ENCODE results near the gene GSC2.

Gene GSC2

DNA sequence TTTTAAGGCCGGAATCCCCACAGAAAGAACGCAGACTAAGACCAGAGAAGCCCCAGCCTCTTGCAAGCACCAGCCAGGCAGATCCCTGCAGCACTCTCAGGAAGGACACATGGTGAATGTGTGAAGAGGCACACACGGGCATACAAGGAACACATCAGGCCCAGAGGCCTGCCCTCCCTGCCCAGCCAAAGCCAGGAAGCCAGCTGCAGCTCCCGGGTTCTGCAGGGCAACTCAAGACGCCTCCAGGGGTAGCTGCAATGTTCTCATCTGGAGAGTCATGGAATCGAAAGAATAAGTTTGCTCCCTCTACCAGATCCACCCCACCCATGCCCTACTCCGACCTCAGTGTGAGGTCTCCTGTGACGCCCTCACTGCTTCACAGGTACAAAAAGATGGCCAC, 30.1 kb downstream of the GSC2 start:
- DNase-seq (ENCODE audit: low spot score), result no peak

DNA sequence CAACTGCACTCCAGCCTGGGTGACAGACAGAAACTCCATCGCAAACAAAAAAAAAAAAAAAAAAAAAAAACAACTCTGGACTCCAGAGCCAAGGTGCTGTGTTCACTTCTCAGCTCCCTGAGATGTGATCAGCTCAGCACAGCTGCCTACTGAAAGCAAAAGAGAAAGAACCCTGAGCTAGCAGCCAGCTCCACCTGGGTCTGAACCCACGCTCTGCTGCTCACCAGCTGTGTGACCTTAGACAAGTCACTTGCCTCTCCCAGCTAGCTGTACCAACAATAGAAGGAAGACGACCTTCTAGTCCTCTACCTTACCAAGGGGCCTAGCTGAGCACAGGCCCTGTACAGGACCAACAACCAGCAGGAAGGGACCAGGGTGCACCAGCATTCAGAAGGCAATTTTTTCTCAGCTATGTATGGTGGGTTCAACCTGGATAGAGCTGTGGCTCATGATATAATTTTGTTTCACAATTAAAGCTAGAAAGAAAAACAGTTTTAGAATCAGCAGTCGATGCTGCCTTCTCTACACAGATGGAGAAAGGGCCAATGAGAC, 31.7 kb downstream of the GSC2 start:
- DNase-seq (ENCODE audit: low spot score), result peak; percentile 93

DNA sequence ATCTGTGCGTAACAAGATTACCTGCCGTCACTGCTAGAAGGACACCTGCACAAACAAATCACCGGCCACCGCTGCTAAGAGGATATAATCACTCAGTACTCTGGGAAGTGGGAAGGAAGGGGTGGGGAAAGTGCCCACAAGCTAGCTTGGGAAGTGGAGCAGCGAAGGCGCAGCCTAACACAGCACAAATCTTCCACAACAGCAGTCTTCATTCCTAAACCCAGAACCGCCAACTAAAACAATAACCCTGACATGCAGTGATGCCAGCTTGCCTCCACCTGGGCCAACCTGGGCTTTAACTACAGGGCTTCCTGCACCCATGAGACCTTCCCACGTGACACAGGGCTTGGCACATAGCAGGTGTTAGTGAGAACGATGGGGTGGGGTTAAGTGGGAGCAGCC, 33.0 kb downstream of the GSC2 start:
- no peak for DNase-seq (ENCODE audit: low spot score)

DNA sequence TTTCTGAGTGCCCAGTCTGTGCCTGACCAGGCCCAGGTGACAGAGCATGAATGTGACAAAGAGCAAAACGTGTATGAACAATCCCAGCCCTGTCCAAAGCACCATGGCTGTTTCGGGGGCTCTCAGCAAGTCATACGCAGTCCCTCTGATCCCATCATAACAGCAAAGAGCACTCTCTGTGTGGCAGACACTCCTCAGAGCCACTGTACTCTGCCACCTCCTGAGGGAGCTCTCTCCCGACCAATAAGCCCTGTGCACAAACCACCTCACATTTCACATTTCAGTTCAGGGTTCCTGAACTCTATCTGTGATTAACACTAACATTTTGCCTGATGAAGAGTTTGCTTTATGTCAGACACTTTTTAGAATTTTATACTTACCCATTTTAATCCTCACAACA, 34.5 kb downstream of the GSC2 start:
- DNase-seq (ENCODE audit: low spot score), result peak; percentile 60

DNA sequence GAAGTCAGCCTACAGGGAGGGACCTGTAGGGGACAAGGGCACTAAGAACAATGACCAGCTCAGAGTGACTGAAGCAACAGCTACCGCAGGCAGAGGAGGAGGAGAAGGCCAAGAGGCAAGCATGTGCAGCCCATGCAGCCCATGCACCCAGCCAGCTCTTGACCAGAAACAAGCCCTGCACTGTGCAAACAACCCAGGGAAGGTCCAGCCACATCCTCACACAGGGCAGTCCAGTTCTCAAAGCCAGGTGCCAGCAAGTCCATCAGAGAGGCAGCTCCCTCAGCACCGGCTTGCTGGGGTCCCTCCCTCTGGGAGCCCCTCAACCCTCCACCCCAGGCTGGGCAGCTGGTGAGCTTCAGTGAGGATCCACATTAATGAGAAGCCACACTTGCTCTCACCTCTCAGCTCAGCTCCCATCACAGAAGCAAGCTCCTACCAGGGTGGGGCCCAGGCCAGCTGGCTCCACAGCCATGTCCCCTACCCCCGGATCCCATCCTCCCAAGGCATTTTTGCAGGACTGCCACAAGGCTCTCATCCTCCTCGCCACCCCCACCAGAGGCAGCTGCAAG, 35.0 kb downstream of the GSC2 start:
- DNase-seq (ENCODE audit: low spot score), result no peak

DNA sequence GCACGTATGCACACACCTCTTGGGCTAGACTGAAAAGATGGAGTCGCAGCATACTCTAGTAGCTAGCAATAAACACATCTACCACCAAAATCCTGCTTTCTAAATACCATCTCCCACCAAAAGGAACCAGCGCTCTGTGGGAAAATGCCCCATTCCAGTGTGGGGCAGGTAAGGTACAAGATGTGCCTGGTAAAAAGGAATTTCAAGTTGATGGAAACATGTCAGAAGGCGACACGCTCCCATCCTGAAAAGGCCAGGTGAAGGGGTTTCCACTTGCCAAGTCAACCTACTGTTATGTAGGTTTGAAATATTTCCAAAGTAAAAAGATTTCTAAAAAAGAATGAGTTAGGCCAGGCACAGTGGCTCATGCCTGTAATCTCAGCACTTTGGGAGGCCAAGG, 36.7 kb downstream of the GSC2 start:
- DNase-seq (ENCODE audit: low spot score), result no peak

DNA sequence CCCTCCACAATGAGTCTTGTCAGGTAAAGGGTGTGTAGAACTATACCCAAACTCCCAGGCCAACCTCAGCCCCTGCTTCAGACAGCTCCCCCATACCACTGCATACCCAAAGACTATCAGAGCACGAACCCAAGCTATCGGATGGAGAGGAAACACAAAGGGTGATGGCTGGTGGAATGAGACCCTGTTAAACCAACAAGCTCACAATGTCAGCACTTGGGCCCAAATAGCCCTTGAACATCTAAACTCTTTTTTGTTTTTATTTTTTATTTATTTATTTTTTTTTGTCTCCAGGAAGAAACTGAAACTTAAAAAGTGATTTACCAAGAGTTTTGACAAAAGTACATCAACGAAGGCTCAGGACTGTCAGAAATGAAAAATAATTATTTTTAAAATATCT, 38.5 kb downstream of the GSC2 start:
- no peak for DNase-seq (ENCODE audit: low spot score)

DNA sequence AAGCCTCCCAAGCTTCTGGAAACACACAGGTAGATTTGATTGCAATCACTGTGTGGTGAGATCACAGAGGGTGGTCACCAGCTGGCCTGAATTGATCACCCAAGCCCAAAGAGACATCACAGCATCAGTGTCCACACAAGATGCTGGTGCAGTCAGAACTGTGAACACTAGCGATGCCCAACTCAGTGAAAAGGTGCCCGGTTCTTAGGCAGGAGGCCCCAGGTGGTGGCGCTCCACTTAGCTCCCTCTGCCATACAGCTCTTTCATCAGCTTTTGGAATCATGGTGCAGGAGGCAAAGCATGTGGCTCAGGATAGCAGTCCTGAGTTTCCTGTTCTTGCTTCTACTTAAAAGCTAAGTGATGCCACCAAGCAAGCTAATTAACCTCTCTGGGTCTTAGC, 39.0 kb downstream of the GSC2 start:
- no peak for DNase-seq (ENCODE audit: low spot score)

DNA sequence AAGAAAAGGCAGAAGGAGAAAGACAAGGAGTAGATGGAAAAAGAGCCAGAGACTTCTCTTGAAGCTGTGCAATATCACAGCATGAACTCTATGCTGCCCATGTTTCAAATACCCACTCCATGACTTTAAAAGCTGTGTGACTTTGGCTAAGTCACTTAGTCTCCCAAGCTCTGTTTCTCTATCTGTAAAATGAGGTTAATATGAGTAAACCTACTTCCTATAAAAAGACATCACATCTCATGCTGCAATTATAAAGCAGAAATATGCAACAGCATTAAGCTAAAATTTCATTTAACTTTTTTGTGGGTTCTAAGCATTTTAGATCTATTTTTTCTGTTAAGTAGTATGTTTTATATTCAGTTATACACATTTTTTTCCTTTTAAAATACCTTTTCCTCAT, 39.4 kb downstream of the GSC2 start:
- DNase-seq (ENCODE audit: low spot score), result no peak

DNA sequence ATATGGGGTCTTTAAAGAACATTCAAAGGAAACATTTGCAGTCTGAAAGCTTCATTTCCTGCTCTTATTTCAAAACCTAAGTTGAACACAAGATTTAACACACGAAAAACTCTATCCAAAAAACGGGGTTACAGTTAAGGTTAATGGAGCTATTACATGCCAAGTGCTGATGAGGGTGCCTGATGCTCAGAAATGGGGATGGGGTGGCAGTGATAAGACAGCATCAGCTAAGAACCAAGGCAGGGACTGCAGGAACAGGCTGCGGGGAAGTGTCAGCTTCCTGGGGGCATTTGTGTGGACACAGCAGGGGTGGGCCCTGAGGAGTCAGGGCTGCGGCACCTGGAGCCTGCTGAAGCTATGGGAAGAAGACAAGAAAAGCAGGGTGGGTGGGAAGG, 40.0 kb downstream of the GSC2 start:
- no peak for DNase-seq (ENCODE audit: low spot score)

DNA sequence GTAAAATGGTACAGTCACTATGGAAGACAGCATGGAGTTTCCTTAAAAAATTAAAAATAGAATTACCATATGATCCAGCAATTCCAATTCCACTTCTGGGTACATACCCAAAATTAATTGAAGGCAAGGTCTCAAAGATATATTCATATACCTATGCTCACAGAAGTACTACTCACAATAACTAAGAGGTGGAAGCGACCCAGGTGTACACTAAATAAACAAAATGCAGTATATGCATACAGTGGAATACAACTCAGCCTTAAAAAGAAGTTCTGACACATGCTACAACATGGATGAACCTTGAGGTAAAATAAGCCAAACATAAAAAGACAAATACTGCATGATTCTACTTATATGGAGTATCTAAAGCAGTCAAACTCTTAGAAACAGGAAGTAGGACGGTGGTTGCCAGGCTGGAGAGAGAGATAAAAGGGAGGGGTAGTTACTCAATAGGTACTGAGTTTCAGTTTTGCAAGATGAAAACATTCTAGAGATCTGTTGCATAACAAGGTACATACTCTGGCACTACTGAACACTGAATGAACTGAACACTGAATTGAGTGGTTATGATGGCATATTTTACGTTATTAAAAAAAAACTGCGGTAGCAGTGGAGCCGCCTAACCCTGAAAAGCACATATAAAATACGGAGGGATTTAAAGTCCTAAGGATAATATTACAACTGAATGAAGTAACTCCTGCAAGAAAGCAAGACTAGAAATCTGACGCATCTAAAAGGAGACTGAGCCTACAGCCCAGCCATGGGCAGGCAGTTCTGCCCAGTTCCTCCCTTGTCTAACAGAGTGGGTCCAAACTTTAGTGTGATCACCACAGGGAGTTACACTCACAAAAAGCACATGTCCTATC, 40.7 kb downstream of the GSC2 start:
- peak; percentile 77 for DNase-seq (ENCODE audit: low spot score)

DNA sequence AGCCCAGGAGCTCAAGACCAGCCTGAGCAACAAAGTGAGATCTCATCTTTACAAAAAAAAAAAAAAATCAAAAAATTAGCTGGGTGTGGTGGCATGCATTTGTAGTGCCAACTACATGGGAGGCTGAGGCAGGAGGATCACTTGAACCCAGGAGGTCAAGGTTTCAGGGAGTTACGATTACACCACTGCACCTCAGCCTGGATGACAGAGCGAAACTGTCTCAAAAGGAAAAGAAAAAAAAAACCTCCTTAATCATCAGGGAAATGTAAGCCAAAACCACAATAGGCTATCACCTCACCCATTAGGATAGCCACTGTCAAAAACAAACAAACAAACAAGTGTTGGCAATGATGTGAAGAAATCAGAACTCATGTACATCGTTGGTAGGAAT, 41.3 kb downstream of the GSC2 start:
- DNase-seq (ENCODE audit: low spot score), result no peak

DNA sequence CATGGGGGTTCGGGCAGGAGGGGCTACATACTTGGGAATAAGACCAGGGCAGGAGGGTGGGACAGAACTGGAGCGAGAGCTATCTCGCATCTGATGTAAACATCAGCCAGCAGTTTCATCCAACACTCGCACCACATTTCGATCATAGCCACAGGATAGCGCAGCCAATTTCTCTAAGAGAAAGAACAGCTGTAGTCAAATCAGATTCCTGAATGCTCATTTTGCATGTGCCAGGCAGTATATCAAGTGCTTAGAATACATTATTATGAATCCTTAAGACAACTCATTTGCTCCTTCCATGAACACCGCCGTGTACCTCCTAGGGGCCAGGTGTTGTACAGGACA, 42.4 kb downstream of the GSC2 start:
- DNase-seq (ENCODE audit: low spot score), result no peak

DNA sequence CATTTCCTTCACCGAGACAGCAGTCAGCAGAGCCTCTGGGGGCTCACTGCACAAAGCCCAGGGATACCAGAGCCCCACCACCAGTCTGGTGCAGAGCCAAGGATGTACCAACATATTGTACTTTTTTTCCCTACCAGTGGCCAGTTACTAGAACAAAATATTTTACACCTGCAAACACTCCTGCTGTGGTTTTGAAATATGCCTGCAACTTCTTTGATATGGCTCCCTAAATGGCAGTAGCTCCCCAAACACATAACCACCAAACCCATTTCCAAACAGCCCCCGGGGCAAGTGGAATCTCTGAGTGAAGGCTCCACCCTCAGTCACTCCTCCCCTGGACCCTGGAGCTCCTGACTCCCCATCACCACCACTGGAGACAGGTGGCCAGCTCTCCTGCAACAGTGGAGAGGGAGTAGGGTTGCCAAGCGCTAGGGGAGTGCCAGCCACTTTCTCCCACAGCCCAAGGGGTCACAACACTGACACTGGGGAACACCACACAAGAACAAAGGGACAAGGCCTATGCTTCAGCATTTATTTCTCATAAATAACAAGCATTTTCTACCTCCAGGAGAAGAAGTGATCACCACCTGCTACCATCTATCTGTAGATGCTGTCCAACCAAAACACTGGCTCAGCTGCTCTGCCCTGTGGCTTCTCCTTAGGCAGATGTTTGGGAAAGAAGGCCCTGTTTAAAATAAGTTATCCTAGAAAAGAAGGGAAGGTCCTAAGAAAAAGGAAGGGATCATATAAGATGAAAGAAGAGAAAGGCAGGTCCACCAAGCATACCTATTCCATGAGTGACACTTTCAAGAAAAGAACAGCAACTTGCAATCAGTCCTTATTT, 43.0 kb downstream of the GSC2 start:
- no peak for DNase-seq (ENCODE audit: low spot score)

DNA sequence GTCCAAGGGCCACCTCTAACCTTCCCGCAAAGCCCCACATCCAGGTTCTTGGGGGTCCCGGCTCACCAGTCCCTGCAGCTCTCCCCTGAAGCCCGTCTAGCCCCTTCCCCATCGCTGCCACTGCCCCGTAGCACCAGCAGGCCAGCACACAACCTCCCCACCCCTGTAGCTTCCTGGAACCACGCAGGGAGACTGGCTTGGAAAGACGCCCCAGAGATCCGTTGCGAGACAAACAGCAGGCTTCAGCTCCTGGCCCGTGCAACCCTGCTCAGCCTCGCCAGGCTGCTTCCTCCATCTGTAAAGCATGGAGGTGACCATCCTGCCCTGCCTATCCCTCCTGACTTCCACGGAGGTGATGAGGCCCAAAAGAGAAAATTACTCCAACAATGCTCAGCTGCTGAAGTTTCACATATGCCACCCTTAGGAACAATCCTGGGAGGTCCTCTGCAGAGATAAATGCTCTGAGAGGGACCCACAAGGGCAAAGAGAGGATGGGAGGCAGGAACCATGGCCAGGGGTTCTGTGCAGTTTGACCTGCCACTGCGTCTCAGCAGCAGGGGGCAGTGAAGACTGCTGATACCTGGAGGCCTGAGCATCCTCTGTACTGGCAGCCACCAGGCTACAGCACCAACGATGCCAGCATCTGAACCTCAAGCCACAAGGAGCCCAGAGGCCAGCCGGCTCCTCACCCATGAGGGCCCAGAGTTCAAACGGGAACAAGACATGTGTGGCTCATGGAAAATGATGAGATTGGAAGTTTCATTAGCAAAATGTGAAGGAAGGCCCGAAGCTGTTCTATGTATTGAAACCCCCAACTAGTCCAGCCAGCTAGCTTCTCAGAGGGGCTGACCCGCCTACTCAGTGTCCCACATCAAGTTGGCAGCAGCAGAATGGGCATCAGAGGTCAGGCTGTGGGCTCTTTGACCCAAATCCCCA, 44.0 kb downstream of the GSC2 start:
- peak; percentile 39 for DNase-seq (ENCODE audit: low spot score)

DNA sequence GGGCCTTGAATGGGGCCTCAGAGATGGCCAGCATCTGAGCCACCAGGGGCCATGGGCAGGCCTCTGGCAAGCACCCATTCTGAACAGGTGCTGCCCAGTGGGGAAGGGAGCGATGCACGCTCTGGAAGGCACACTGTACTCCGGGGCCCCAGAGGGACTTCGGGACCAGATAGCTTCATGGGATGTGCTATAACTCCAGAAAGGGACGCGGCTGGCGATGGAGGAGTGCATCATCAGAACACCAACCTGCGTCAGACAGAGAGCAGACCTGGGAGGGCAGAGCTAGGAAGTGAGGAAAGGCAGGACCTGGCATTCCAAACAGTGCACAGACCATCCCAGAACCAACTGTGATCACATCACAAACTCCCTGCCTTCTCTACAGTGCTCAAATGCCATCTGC, 44.6 kb downstream of the GSC2 start:
- no peak for DNase-seq (ENCODE audit: low spot score)

DNA sequence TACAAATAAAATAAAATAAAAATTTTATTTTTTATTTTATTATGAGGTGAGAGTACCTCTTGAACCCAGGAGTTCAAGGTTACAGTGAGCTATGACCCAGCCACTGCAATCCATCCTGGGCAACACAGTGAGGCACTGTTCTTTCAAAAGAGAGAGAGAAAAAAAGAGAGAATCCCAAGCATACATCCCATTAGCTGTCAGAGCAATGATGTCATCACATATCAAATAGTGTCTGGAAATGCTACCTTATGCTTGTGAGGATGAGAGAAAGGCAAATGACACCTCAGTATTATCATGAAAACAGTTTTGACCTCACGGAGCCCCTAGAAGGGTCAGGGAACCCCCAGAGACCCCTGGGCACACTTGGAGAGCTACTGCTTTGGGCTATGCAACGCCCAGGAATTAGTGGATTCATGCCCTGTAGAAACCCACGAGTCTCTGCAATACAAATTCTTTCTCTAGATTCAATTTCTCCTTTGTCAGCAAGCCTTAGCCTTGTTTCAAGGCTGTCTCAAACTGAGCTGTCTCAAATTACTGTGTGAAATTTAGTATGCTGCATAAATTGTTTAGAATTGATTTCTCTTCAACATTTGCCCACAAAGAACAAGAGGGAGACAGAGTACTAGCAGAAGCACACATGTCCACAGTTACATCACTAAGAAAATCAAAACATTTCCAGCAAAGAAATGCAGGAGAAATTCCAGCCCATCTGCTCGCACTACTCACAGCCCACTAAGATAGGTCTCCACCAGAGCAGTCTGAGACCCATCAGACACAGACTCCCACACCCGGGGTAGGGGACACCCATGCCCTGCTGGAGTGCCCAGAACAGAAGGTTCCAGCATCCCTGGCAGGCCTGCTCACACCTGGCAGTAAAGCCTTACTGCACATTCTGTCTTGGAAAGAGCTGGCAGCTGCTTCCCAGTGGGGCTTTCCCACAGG, 45.9 kb downstream of the GSC2 start:
- DNase-seq (ENCODE audit: low spot score), result no peak

DNA sequence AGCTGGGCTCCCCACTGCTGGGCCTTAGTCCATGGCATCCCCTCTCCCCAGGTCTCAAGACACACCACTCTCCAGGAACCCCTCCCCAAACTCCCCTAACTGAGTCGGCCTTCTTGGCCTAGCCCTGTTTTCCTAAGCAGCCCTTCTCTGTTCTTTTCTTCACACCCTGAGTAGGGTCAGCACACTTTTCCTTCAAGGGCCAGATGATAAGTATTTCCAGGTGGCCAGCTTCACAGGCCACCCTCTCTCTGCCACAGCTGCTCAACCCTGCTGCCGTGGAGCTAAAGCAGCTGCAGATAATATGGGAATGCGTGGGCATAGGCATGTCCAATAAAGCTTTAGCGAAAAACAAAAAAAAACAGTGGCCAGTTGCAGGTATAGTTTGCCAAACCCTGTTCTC, 51.9 kb downstream of the GSC2 start:
- DNase-seq (ENCODE audit: low spot score), result no peak

DNA sequence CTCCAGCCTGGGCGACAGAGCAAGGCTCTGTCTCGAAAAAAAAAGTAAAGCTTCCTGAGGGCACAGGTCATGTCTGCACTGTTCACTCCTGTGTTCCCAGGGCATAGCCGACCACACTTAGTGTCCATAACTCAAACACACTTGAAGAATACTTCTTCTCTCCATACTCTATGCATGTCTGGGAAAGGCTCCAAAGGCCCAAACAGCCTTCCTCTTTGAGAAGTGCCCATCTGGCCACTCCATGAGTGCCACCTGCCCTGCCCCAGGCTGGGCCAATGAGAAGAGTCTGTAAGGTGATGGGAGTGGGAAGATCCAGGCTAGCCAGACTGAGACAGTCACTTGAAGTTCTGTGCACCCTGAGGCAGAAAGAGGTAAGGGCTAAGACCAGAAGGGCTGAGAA, 52.6 kb downstream of the GSC2 start:
- DNase-seq (ENCODE audit: low spot score), result no peak

Data from NAMALWA (cell line).